Endothelial cell of umbilical vein (primary cell): ENCODE data around the gene CD93.

Source experiments
- EZH2 ChIP-seq: IDR thresholded peaks from 2 replicates; pipeline ENCODE4 v1.6.1; 2012; ENCODE audit warnings: borderline replicate concordance, low read depth, mild to moderate bottlenecking, moderate library complexity, low read length, inconsistent platforms; ENCODE audit not compliant: severe bottlenecking
- JUN ChIP-seq: IDR thresholded peaks from 2 replicates; pipeline ENCODE4 v1.6.1; 2011; ENCODE audit warnings: borderline replicate concordance, low read depth; ENCODE audit not compliant: insufficient read length, insufficient read depth
- POLR2A ChIP-seq: IDR thresholded peaks from 2 replicates; pipeline ENCODE4 v1.6.1; 2012; ENCODE audit warnings: low read depth, mild to moderate bottlenecking, control low read depth, low read length
- POLR2AphosphoS5 ChIP-seq: IDR thresholded peaks from 2 replicates; pipeline ENCODE4 v1.6.1; 2012; ENCODE audit warnings: low read depth, mild to moderate bottlenecking, control low read depth, low read length, moderate library complexity; ENCODE audit not compliant: insufficient read depth
- TF ChIP-seq, protein P1 (sequence below), 2 donors: IDR thresholded peaks; 1 replicate in 1 of 2; 2 replicates in 1 of 2; pipeline ENCODE4 v1.5.1; 2011; ENCODE audit warnings: low read length in 2 of 2, mild to moderate bottlenecking in 2 of 2, moderate library complexity in 2 of 2, control low read depth in 1 of 2, inconsistent platforms in 1 of 2, low read depth in 1 of 2; ENCODE audit not compliant: insufficient read depth in 1 of 2; ENCODE audit errors: extremely low read depth in 1 of 2

DNA sequence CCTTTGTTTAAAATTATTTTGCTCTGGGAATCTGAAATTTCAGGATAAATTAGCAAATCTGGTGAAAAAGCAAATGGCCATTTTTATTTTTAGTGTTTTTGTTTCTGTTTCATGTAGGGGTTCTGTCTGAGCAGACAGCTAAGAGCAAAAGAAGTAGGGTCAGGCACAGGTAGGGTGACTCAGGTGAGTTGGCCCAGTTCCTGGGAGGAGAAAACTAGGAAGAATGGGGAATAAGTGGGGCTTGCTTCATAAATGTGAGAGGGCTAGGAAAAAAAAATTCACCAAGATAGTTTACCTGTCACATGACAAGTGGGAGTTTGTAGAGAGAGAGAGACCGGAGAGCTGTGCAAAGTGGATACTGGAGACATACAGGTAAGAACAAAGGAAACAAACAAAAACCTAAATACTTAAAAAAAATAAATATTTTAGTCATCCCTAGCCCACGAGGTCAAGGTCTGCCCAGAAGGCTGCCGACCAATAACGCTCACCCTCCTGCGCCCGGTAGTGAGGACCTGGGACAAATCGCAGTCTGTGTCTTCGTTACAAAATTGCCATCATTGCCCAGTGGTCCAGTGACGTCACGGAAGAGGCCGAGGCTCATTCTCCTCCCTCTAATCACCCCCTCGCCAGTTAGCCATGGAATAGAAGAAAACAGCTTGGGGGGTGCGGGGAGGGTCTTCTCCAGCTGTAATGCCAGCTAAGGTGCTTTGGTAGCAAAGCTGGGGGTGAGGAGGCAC is 39.0 kb downstream of the CD93 start:
- TF ChIP-seq, protein P1, sequence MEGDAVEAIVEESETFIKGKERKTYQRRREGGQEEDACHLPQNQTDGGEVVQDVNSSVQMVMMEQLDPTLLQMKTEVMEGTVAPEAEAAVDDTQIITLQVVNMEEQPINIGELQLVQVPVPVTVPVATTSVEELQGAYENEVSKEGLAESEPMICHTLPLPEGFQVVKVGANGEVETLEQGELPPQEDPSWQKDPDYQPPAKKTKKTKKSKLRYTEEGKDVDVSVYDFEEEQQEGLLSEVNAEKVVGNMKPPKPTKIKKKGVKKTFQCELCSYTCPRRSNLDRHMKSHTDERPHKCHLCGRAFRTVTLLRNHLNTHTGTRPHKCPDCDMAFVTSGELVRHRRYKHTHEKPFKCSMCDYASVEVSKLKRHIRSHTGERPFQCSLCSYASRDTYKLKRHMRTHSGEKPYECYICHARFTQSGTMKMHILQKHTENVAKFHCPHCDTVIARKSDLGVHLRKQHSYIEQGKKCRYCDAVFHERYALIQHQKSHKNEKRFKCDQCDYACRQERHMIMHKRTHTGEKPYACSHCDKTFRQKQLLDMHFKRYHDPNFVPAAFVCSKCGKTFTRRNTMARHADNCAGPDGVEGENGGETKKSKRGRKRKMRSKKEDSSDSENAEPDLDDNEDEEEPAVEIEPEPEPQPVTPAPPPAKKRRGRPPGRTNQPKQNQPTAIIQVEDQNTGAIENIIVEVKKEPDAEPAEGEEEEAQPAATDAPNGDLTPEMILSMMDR (IDR thresholded peaks at IDR 0.05; ENCODE audit: extremely low read depth in 1 of 2, insufficient read depth in 1 of 2, low read depth in 1 of 2, low read length in 2 of 2), result no peak
- TF ChIP-seq POLR2AphosphoS5, result no peak
- no peak for TF ChIP-seq EZH2
- no peak for TF ChIP-seq JUN
- no peak for TF ChIP-seq POLR2A
